ENCODE data around the gene ARPC4. TPM values are rescaled to one million over a fixed set of nuclear protein-coding genes. Genes with fewer than 3 reads are reported as not detected.

ARPC4 gene
- total and polyA plus RNA-seq, 2 donors (not counting 3 experiments of a cell fraction or from before 2014, with no cell fraction given) = 181 to 197 TPM

DNA sequence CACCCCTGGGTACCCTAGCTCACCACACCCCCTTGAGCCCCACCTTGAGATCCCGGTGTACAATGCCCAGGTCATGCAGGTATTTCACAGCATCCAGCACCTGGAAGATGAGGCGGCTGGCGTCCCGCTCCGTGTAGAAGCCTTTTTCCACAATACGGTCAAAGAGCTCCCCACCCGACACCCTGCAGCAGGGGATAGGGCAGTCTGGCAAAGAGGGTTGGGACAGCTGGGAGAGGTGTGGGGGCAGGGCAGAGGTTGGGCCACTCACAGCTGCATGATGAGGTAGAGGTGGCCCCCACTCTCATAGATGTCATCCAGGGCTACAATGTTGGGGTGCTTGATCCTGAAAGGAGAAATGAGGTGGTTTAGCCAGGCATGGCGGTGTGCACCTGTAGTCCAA, 30.0 kb upstream of the ARPC4 start:
- H3K4me1 ChIP-seq (ENCODE audit: control insufficient read depth, extremely low read depth, insufficient read depth, low read length) = peaks cover 4% of the 10 kb centered on the region
- TF ChIP-seq GATA2 (IDR thresholded peaks at IDR 0.05; ENCODE audit: insufficient read depth, insufficient read length, low read depth, low read length) (no peak), JUN (IDR thresholded peaks at IDR 0.05; ENCODE audit: borderline replicate concordance, insufficient read depth, insufficient read length, low read depth) (no peak), POLR2A (IDR thresholded peaks at IDR 0.05; ENCODE audit: low read depth, low read length) (no peak), POLR2AphosphoS5 (IDR thresholded peaks at IDR 0.05; ENCODE audit: insufficient read depth, low read depth, low read length) (no peak), MYC (IDR thresholded peaks at IDR 0.05; ENCODE audit: low read depth, low read length) (no peak)
- TF ChIP-seq, protein P1, sequence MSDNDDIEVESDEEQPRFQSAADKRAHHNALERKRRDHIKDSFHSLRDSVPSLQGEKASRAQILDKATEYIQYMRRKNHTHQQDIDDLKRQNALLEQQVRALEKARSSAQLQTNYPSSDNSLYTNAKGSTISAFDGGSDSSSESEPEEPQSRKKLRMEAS (IDR thresholded peaks at IDR 0.05; ENCODE audit: insufficient read depth, insufficient read length) = no peak
- TF ChIP-seq, protein P2, sequence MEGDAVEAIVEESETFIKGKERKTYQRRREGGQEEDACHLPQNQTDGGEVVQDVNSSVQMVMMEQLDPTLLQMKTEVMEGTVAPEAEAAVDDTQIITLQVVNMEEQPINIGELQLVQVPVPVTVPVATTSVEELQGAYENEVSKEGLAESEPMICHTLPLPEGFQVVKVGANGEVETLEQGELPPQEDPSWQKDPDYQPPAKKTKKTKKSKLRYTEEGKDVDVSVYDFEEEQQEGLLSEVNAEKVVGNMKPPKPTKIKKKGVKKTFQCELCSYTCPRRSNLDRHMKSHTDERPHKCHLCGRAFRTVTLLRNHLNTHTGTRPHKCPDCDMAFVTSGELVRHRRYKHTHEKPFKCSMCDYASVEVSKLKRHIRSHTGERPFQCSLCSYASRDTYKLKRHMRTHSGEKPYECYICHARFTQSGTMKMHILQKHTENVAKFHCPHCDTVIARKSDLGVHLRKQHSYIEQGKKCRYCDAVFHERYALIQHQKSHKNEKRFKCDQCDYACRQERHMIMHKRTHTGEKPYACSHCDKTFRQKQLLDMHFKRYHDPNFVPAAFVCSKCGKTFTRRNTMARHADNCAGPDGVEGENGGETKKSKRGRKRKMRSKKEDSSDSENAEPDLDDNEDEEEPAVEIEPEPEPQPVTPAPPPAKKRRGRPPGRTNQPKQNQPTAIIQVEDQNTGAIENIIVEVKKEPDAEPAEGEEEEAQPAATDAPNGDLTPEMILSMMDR (IDR thresholded peaks at IDR 0.05; ENCODE audit: extremely low read depth in 1 of 2, insufficient read depth in 1 of 2, low read depth in 1 of 2, low read length in 2 of 2) = no peak

More for the DNA sequence above, 30.0 kb upstream of the ARPC4 start:
- no peak for FAIRE-seq
- no TSS peak for BruUV-seq (replicated peaks)
- Histone ChIP-seq H3K9me3 (replicated peaks; ENCODE audit: control insufficient read depth, insufficient read depth, low read length) (no peaks in the 10 kb centered on the region), H3K4me3 (replicated peaks in 1 of 3; ENCODE audit: insufficient read depth in 1 of 3, low read depth in 1 of 3, low read length in 3 of 3) (no peak overlapping the region), H2AFZ (ENCODE audit: low read depth, low read length) (no peak overlapping the region), H3K36me3 (ENCODE audit: control insufficient read depth in 2 of 2, extremely low read depth in 1 of 2, insufficient read depth in 2 of 2, low read length in 2 of 2) (peaks cover 0 to 12% of the 10 kb centered on the region in 2 experiments), H3K4me2 (ENCODE audit: insufficient read depth, low read length) (no peak overlapping the region), H3K27me3 (ENCODE audit: control insufficient read depth in 2 of 2, insufficient read depth in 2 of 2, low read length in 2 of 2) (no peaks in the 10 kb centered on the region), H4K20me1 (replicated peaks; ENCODE audit: control insufficient read depth, extremely low read depth, insufficient read depth, low read length) (no peaks in the 10 kb centered on the region), H3K9ac (replicated peaks; ENCODE audit: extremely low read depth, insufficient read depth, low read length) (no peak overlapping the region), H3K79me2 (ENCODE audit: control insufficient read depth, insufficient read depth, low read length) (no peaks in the 10 kb centered on the region), H3K27ac (ENCODE audit: insufficient read depth, low read depth, low read length) (no peak overlapping the region), H3K9me1 (replicated peaks; ENCODE audit: control insufficient read depth, extremely low read depth, insufficient read depth, low read length) (no peaks in the 10 kb centered on the region)
- dilution Hi-C loops (cut with MboI; ENCODE audit: extremely low pct_ligation_motif_present, low sequenced_read_pairs) = no loop called here
- ChIA-PET CTCF (no interaction called here), POLR2A (interaction anchor here (0.7 kb wide), 1 partner anchor 73 kb away, joined by 3 read pairs; no protein-coding TSS in a partner anchor)
- intact Hi-C loops (cut with micrococcal nuclease) = no loop called here
- no peak for DNase-seq (ENCODE audit: low read depth, low spot score)
